GM12878 (cell line): ENCODE data around the gene PGBD5. TPM values are rescaled to one million over a fixed set of nuclear protein-coding genes. Genes with fewer than 3 reads are reported as not detected.

Experiments used
- ATAC-seq: fragments of 200-7000 bp; cut with Tn5 transposase; 3 replicates; pipeline ENCODE4 v1.9.1; 2020; ENCODE audit warnings: mild to moderate bottlenecking, moderate library complexity
- BruUV-seq: library from RNA; stranded (reverse); fragments of 400-500 nt; replicated peaks from 2 replicates; lab custom pipeline; 2021; lab: Mats Ljungman, UMichigan
- CTCF ChIA-PET: fragments of 300-600 bp; sonication (Branson Sonifier 250); formaldehyde crosslinking; extraction: SDS; loops from one replicate; lab custom pipeline; 2021; ENCODE audit warnings: inconsistent platforms; lab: Yijun Ruan, JAX
- POLR2A ChIA-PET: fragments of 350-600 bp; formaldehyde crosslinking; extraction: SDS; loops from one replicate; lab custom pipeline; 2021; ENCODE audit warnings: inconsistent platforms; lab: Charles Lee
- RAD21 ChIA-PET: fragments of 300-600 bp; sonication (Branson Sonifier 250); formaldehyde crosslinking; loops from one replicate; lab custom pipeline; 2023; ENCODE audit warnings: antibody characterized with exemption; ENCODE audit not compliant: unreplicated experiment; lab: Charles Lee
- SMC1A ChIA-PET: fragments of 300-600 bp; sonication (Branson Sonifier 250); formaldehyde crosslinking; loops from one replicate; lab custom pipeline; 2023; ENCODE audit not compliant: unreplicated experiment, uncharacterized antibody; lab: Charles Lee
- DNase-seq: peaks from one replicate; pipeline ENCODE4 v3.0.0-alpha.2; 2011; ENCODE audit warnings: low read depth, low spot score
- FAIRE-seq: peaks from 3 replicates; lab custom pipeline; 2011; peaks lifted over from hg19 to GRCh38; lab: Jason Lieb, UNC
- H2AFZ ChIP-seq: 2 replicates; pipeline ENCODE4 v1.6.0; 2011; ENCODE audit warnings: low read depth, low read length, control low read depth; ENCODE audit not compliant: control insufficient read depth
- H3K27ac ChIP-seq: 2 replicates; pipeline ENCODE4 v1.5.1; 2011; ENCODE audit warnings: control low read depth; ENCODE audit not compliant: control insufficient read depth, insufficient read depth
- H3K27me3 ChIP-seq, 2 experiments: replicated peaks in 1 of 2; 2 replicates each; pipeline versions ENCODE4 v1.6.0 to v1.6.1; 2011; ENCODE audit warnings: low read length in 1 of 2; ENCODE audit not compliant: control insufficient read depth in 2 of 2, insufficient read depth in 2 of 2
- H3K36me3 ChIP-seq, 2 experiments: 2 replicates each; pipeline ENCODE4 v1.5.1; 2011; ENCODE audit warnings: low read length in 1 of 2; ENCODE audit not compliant: control insufficient read depth in 2 of 2, insufficient read depth in 2 of 2
- H3K4me1 ChIP-seq: 2 replicates; pipeline ENCODE4 v1.6.1; 2011; ENCODE audit warnings: mild to moderate bottlenecking, low read length, moderate library complexity, mixed read lengths; ENCODE audit not compliant: control insufficient read depth, insufficient read depth
- H3K4me2 ChIP-seq: 2 replicates; pipeline ENCODE4 v1.6.0; 2011; ENCODE audit warnings: control low read depth; ENCODE audit not compliant: control insufficient read depth, insufficient read depth
- H3K4me3 ChIP-seq: fragments of 200-600 bp; sonication (generic); 2 replicates; pipeline ENCODE4 v1.5.1; 2016
- H3K79me2 ChIP-seq: 2 replicates; pipeline ENCODE4 v1.6.0; 2011; ENCODE audit warnings: low read length; ENCODE audit not compliant: control insufficient read depth, insufficient read depth
- H3K9ac ChIP-seq: 2 replicates; pipeline ENCODE4 v1.8.0; 2011; ENCODE audit warnings: low read length, control low read depth, mixed read lengths; ENCODE audit not compliant: control insufficient read depth, insufficient read depth
- H3K9me3 ChIP-seq: replicated peaks from 3 replicates; pipeline ENCODE4 v1.5.1; 2011; ENCODE audit warnings: mild to moderate bottlenecking, low read length; ENCODE audit not compliant: control insufficient read depth, insufficient read depth
- H4K20me1 ChIP-seq: 2 replicates; pipeline ENCODE4 v1.6.0; 2011; ENCODE audit not compliant: control insufficient read depth, insufficient read depth
- BMI1 ChIP-seq: fragments of 450-650 bp; IDR thresholded peaks from 2 replicates; pipeline ENCODE4 v1.6.1; 2016; ENCODE audit warnings: mild to moderate bottlenecking, moderate library complexity, borderline replicate concordance
- ESRRA ChIP-seq: IDR thresholded peaks from 2 replicates; pipeline ENCODE4 v1.6.1; 2012; ENCODE audit warnings: mild to moderate bottlenecking, low read length, improper control_type of control experiment
- EZH2 ChIP-seq: IDR thresholded peaks from 2 replicates; pipeline ENCODE4 v1.6.1; 2012; ENCODE audit warnings: low read depth, mild to moderate bottlenecking, control low read depth, inconsistent platforms, low read length, borderline replicate concordance; ENCODE audit not compliant: control insufficient read depth
- HDAC2 ChIP-seq: fragments of 200-600 bp; sonication (generic); IDR thresholded peaks from 2 replicates; pipeline ENCODE4 v1.6.1; 2017
- HDAC6 ChIP-seq: fragments of 200-600 bp; sonication (generic); IDR thresholded peaks from one replicate; pipeline ENCODE4 v1.8.0; 2017; ENCODE audit warnings: antibody characterized with exemption; ENCODE audit not compliant: unreplicated experiment
- RBBP5 ChIP-seq: fragments of 200-600 bp; sonication (generic); conservative IDR thresholded peaks from 2 replicates; pipeline ENCODE4 v1.6.1; 2016
- SMARCA5 ChIP-seq: fragments of 450-650 bp; IDR thresholded peaks from 2 replicates; pipeline ENCODE4 v1.6.1; 2017; ENCODE audit warnings: mild to moderate bottlenecking
- WGBS: methylation state at CpG from one replicate; pipeline ENCODE4 v1.1.6; 2016; ENCODE audit warnings: low lambda C conversion rate; ENCODE audit not compliant: insufficient replicate concordance, insufficient coverage; ENCODE audit errors: missing lambda C conversion rate; 5-methylcytosine and 5-hydroxymethylcytosine counted together
- in situ Hi-C: fragments of 300-500 bp; cut with MboI; formaldehyde crosslinking; loops from 9 replicates; pipeline ENCODE4 v1.14.3; 2018; ENCODE audit warnings: mixed read lengths
- intact Hi-C: fragments of 100-400 bp; cut with micrococcal nuclease; formaldehyde crosslinking; loops from one replicate; pipeline ENCODE4 v1.14.2; 2022; ENCODE audit not compliant: unreplicated experiment
- polyA plus RNA-seq, 11 experiments: library from polyadenylated mRNA; depleted of rRNA in 4 of 11; unstranded in 6 of 11; stranded (reverse) in 5 of 11; fragments of >200 nt; fragmentation: Nextera tagmentation in 4 of 11; fragmentation: Illumina TruSeq in 1 of 11; extraction: Ambion mirVana in 4 of 11; extraction: Trizol in 1 of 11; gene quantifications; 1 replicate in 1 of 11; 2 replicates in 10 of 11; pipeline versions ENCODE4 v1.2.1 to v1.2.3, GENCODE V29; 2011 to 2016; ENCODE audit warnings: inconsistent platforms in 2 of 11, missing spikeins in 2 of 11, low read depth in 1 of 11
- total RNA-seq, 4 experiments: library from RNA; depleted of rRNA in 3 of 4; stranded (reverse); fragments of >200 nt in 3 of 4; fragmentation: Illumina TruSeq in 1 of 4; extraction: Trizol in 1 of 4; gene quantifications; 2 replicates each; pipeline versions ENCODE4 v1.2.1 to v1.2.3, GENCODE V29; 2013 to 2021
- TF ChIP-seq, protein P1 (sequence below): fragments of 450-650 bp; formaldehyde crosslinking; IDR thresholded peaks from 2 replicates; pipeline ENCODE4 v1.4.0; 2022; ENCODE audit warnings: mild to moderate bottlenecking, moderate library complexity
- TF ChIP-seq, protein P2 (sequence below): fragments of 150-350 bp; IDR thresholded peaks from 2 replicates; pipeline ENCODE4 v1.6.1; 2016; ENCODE audit warnings: low read depth, low read length
- TF ChIP-seq, protein P3 (sequence below): IDR thresholded peaks from 2 replicates; pipeline ENCODE4 v1.6.1; 2012; ENCODE audit warnings: low read depth, low read length, improper control_type of control experiment
- TF ChIP-seq, protein P4 (sequence below): fragments of 450-650 bp; formaldehyde crosslinking; IDR thresholded peaks from 2 replicates; pipeline ENCODE4 v1.5.0; 2022; ENCODE audit warnings: mild to moderate bottlenecking, missing genetic modification characterization
- TF ChIP-seq, protein P5 (sequence below): IDR thresholded peaks from 2 replicates; pipeline ENCODE4 v1.6.1; 2011; ENCODE audit warnings: borderline replicate concordance, low read depth, mild to moderate bottlenecking, moderate library complexity, mixed read lengths, low read length; ENCODE audit not compliant: insufficient read depth; ENCODE audit errors: extremely low read length

Gene PGBD5
- total and polyA plus RNA-seq, 10 of the 15 experiments (the other 5 are each of a cell fraction or from before 2014, with no cell fraction given): 0.03 TPM; not detected in 9

DNA sequence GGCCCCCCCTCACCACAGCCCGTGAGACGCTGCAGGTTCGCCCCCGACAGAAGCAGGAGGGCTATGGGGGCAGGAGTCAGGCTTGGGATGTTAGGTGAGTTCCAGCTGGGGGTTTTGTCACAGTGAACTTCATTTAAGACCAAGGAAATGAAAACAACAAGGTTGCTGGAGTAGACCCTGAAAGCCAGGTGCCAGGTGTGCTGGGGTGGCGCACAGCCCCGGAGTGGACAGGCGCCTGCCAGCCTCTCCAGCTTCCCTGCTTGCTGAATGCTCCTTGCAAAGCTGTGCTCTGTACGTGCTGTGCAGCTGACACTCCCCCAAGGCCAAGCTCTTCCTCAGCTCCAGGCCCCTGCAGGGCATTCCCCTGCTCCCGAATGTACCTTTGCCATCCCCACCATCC, 102.4 kb downstream of the PGBD5 start:
- Histone ChIP-seq H2AFZ (no peak overlapping the region), H3K9ac (no peak overlapping the region), H3K27ac (no peak overlapping the region), H3K36me3 (no peaks in the 10 kb centered on the region), H3K79me2 (no peaks in the 10 kb centered on the region), H4K20me1 (no peaks in the 10 kb centered on the region), H3K4me2 (no peak overlapping the region), H3K27me3 (peaks cover 0 to 1% of the 10 kb centered on the region in 2 experiments; a peak in 1 of 4 replicates), H3K4me3 (no peak overlapping the region), H3K4me1 (peaks cover 6% of the 10 kb centered on the region), H3K9me3 (no peaks in the 10 kb centered on the region)
- ChIA-PET CTCF (interaction anchor here (0.5 kb wide), 1 partner anchor 662 kb away, joined by 4 read pairs; no protein-coding TSS in a partner anchor), POLR2A (no interaction called here), RAD21 (no interaction called here), SMC1A (no interaction called here)
- WGBS: 51% methylated on average over 9 of the region's 9 CpGs
- no peak for FAIRE-seq
- in situ Hi-C loops: no loop called here
- DNase-seq: no peak
- no TSS peak for BruUV-seq
- intact Hi-C loops: no loop called here
- no peak for ATAC-seq
- TF ChIP-seq, protein P1, sequence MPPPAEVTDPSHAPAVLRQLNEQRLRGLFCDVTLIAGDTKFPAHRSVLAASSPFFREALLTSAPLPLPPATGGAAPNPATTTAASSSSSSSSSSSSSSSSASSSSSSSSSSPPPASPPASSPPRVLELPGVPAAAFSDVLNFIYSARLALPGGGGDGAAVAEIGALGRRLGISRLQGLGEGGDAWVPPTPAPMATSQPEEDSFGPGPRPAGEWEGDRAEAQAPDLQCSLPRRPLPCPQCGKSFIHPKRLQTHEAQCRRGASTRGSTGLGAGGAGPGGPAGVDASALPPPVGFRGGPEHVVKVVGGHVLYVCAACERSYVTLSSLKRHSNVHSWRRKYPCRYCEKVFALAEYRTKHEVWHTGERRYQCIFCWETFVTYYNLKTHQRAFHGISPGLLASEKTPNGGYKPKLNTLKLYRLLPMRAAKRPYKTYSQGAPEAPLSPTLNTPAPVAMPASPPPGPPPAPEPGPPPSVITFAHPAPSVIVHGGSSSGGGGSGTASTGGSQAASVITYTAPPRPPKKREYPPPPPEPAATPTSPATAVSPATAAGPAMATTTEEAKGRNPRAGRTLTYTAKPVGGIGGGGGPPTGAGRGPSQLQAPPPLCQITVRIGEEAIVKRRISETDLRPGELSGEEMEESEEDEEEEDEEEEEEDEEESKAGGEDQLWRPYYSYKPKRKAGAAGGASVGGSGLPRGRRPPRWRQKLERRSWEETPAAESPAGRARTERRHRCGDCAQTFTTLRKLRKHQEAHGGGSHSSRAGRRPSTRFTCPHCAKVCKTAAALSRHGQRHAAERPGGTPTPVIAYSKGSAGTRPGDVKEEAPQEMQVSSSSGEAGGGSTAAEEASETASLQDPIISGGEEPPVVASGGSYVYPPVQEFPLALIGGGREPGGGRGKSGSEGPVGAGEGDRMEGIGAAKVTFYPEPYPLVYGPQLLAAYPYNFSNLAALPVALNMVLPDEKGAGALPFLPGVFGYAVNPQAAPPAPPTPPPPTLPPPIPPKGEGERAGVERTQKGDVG (CRISPR knock-in tag): no peak
- no peak for TF ChIP-seq EZH2
- no peak for TF ChIP-seq HDAC2
- TF ChIP-seq, protein P2, sequence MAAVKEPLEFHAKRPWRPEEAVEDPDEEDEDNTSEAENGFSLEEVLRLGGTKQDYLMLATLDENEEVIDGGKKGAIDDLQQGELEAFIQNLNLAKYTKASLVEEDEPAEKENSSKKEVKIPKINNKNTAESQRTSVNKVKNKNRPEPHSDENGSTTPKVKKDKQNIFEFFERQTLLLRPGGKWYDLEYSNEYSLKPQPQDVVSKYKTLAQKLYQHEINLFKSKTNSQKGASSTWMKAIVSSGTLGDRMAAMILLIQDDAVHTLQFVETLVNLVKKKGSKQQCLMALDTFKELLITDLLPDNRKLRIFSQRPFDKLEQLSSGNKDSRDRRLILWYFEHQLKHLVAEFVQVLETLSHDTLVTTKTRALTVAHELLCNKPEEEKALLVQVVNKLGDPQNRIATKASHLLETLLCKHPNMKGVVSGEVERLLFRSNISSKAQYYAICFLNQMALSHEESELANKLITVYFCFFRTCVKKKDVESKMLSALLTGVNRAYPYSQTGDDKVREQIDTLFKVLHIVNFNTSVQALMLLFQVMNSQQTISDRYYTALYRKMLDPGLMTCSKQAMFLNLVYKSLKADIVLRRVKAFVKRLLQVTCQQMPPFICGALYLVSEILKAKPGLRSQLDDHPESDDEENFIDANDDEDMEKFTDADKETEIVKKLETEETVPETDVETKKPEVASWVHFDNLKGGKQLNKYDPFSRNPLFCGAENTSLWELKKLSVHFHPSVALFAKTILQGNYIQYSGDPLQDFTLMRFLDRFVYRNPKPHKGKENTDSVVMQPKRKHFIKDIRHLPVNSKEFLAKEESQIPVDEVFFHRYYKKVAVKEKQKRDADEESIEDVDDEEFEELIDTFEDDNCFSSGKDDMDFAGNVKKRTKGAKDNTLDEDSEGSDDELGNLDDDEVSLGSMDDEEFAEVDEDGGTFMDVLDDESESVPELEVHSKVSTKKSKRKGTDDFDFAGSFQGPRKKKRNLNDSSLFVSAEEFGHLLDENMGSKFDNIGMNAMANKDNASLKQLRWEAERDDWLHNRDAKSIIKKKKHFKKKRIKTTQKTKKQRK: no peak
- no peak for TF ChIP-seq BMI1
- TF ChIP-seq, protein P3, sequence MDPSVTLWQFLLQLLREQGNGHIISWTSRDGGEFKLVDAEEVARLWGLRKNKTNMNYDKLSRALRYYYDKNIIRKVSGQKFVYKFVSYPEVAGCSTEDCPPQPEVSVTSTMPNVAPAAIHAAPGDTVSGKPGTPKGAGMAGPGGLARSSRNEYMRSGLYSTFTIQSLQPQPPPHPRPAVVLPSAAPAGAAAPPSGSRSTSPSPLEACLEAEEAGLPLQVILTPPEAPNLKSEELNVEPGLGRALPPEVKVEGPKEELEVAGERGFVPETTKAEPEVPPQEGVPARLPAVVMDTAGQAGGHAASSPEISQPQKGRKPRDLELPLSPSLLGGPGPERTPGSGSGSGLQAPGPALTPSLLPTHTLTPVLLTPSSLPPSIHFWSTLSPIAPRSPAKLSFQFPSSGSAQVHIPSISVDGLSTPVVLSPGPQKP: no peak
- TF ChIP-seq ESRRA: no peak
- TF ChIP-seq HDAC6: no peak
- TF ChIP-seq, protein P4, sequence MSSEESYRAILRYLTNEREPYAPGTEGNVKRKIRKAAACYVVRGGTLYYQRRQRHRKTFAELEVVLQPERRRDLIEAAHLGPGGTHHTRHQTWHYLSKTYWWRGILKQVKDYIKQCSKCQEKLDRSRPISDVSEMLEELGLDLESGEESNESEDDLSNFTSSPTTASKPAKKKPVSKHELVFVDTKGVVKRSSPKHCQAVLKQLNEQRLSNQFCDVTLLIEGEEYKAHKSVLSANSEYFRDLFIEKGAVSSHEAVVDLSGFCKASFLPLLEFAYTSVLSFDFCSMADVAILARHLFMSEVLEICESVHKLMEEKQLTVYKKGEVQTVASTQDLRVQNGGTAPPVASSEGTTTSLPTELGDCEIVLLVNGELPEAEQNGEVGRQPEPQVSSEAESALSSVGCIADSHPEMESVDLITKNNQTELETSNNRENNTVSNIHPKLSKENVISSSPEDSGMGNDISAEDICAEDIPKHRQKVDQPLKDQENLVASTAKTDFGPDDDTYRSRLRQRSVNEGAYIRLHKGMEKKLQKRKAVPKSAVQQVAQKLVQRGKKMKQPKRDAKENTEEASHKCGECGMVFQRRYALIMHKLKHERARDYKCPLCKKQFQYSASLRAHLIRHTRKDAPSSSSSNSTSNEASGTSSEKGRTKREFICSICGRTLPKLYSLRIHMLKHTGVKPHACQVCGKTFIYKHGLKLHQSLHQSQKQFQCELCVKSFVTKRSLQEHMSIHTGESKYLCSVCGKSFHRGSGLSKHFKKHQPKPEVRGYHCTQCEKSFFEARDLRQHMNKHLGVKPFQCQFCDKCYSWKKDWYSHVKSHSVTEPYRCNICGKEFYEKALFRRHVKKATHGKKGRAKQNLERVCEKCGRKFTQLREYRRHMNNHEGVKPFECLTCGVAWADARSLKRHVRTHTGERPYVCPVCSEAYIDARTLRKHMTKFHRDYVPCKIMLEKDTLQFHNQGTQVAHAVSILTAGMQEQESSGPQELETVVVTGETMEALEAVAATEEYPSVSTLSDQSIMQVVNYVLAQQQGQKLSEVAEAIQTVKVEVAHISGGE (CRISPR knock-in tag): no peak
- no peak for TF ChIP-seq SMARCA5
- TF ChIP-seq, protein P5, sequence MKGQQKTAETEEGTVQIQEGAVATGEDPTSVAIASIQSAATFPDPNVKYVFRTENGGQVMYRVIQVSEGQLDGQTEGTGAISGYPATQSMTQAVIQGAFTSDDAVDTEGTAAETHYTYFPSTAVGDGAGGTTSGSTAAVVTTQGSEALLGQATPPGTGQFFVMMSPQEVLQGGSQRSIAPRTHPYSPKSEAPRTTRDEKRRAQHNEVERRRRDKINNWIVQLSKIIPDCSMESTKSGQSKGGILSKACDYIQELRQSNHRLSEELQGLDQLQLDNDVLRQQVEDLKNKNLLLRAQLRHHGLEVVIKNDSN: no peak
- TF ChIP-seq RBBP5: no peak
